ENCODE data around the gene EXTL2. TPM values are rescaled to one million over a fixed set of nuclear protein-coding genes. Genes with fewer than 3 reads are reported as not detected.
A peak's percentile ranks its signal among the peaks of the same experiment; 100 is the strongest.

Gene EXTL2
- total and polyA plus RNA-seq, 9 of the 15 experiments (the other 6 are each of a cell fraction or from before 2014, with no cell fraction given), result 8.5 to 40.7 (median 26.0) TPM

GRCh38 chr1:100941098-100941527 is 46.5 kb upstream of the EXTL2 start:
- Histone ChIP-seq H2AFZ (ENCODE audit: low read depth, low read length) (no peak overlapping the region), H3K79me2 (ENCODE audit: control insufficient read depth, insufficient read depth, low read length) (no peaks in the 10 kb centered on the region), H3K9me1 (ENCODE audit: control insufficient read depth, insufficient read depth, low read length) (no peaks in the 10 kb centered on the region), H3K4me2 (ENCODE audit: insufficient read depth, low read length) (no peak overlapping the region), H3K9ac (ENCODE audit: insufficient read depth in 1 of 2, low read depth in 2 of 2, low read length in 2 of 2) (no peak overlapping the region), H3K4me1 (replicated peaks in 1 of 2; ENCODE audit: control insufficient read depth in 2 of 2, insufficient read depth in 2 of 2, low read length in 2 of 2) (no peaks in the 10 kb centered on the region), H4K20me1 (replicated peaks; ENCODE audit: control insufficient read depth, insufficient read depth, low read length) (no peaks in the 10 kb centered on the region), H3K4me3 (no peak overlapping the region), H3K27me3 (ENCODE audit: control insufficient read depth in 2 of 2, insufficient read depth in 2 of 2, low read length in 2 of 2) (no peaks in the 10 kb centered on the region), H3K36me3 (ENCODE audit: control insufficient read depth, insufficient read depth, low read length) (peaks cover 27% of the 10 kb centered on the region), H3K9me3 (replicated peaks; ENCODE audit: control insufficient read depth, insufficient read depth, low read depth, low read length) (no peaks in the 10 kb centered on the region), H3K27ac (ENCODE audit: extremely low read depth, low read depth, low read length) (no peak overlapping the region)
- ChIA-PET POLR2A (interaction anchor here (0.6 to 2.4 kb wide), 2 partner anchors 8 to 215 kb away, joined by 3 to 8 read pairs; no protein-coding TSS in a partner anchor), CTCF (ENCODE audit: low intra/inter-chr PET ratio) (no interaction called here)
- BruUV-seq (replicated peaks), result no TSS peak
- in situ Hi-C loops (cut with MboI) (no loop called here), intact Hi-C loops (cut with micrococcal nuclease) (no loop called here)
- WGBS (ENCODE audit: insufficient coverage, low coverage, missing lambda C conversion rate), result 75% methylated on average over 1 of the region's 1 CpG
- no peak for FAIRE-seq
- ATAC-seq, result no peak
- no peak for DNase-seq (ENCODE audit: extremely low read depth in 1 of 4, low spot score in 3 of 4)
- no peak for TF ChIP-seq U2AF1 (optimal IDR thresholded peaks at IDR 0.05; ENCODE audit: low read depth, low read length)

- Histone ChIP-seq H3K27me3 (ENCODE audit: control insufficient read depth in 2 of 2, insufficient read depth in 2 of 2, low read length in 2 of 2) (no peaks in the 10 kb centered on the region), H3K79me2 (ENCODE audit: control insufficient read depth, insufficient read depth, low read length) (no peaks in the 10 kb centered on the region), H3K9ac (ENCODE audit: insufficient read depth in 1 of 2, low read depth in 2 of 2, low read length in 2 of 2) (no peak overlapping the region), H3K4me1 (replicated peaks in 1 of 2; ENCODE audit: control insufficient read depth in 2 of 2, insufficient read depth in 2 of 2, low read length in 2 of 2) (no peaks in the 10 kb centered on the region), H3K4me2 (ENCODE audit: insufficient read depth, low read length) (no peak overlapping the region), H2AFZ (ENCODE audit: low read depth, low read length) (no peak overlapping the region), H3K9me3 (replicated peaks; ENCODE audit: control insufficient read depth, insufficient read depth, low read depth, low read length) (no peaks in the 10 kb centered on the region), H3K4me3 (no peak overlapping the region), H4K20me1 (replicated peaks; ENCODE audit: control insufficient read depth, insufficient read depth, low read length) (no peaks in the 10 kb centered on the region), H3K9me1 (ENCODE audit: control insufficient read depth, insufficient read depth, low read length) (no peaks in the 10 kb centered on the region), H3K36me3 (ENCODE audit: control insufficient read depth, insufficient read depth, low read length) (peaks cover 29% of the 10 kb centered on the region), H3K27ac (ENCODE audit: extremely low read depth, low read depth, low read length) (no peak overlapping the region)
- intact Hi-C loops (cut with micrococcal nuclease), result no loop called here
- ATAC-seq (no peak), FAIRE-seq (no peak), DNase-seq (ENCODE audit: extremely low read depth in 1 of 4, low spot score in 3 of 4) (no peak)
- no TSS peak for BruUV-seq (replicated peaks)
- in situ Hi-C loops (cut with MboI), result no loop called here
- ChIA-PET POLR2A (no interaction called here), CTCF (ENCODE audit: low intra/inter-chr PET ratio) (no interaction called here)
- TF ChIP-seq CEBPB (tag; IDR thresholded peaks at IDR 0.05) (peak; percentile 46; the same call in 1 of the 2 replicates), NFE2L1 (tag; IDR thresholded peaks at IDR 0.05; ENCODE audit: borderline replicate concordance, low read depth) (no peak), ZFP91 (CRISPR knock-in tag; IDR thresholded peaks at IDR 0.05) (no peak), ZNF511 (CRISPR knock-in tag; IDR thresholded peaks at IDR 0.05) (no peak), ZNF586 (CRISPR knock-in tag; conservative IDR thresholded peaks at IDR 0.05) (no peak)
Measured at GRCh38 chr1:100936194-100936967, 41.7 kb upstream of the EXTL2 start.
